Right lobe of liver (tissue), 6 donors: ENCODE measurements around the gene INAFM2. TPM values are rescaled to one million over a fixed set of nuclear protein-coding genes. Genes with fewer than 3 reads are reported as not detected.

Experiments
- ATAC-seq, 4 donors: fragments of 200-7000 bp; cut with Tn5 transposase; one replicate each; pipeline ENCODE4 v1.9.1; 2020; ENCODE audit warnings: mild to moderate bottlenecking in 4 of 4, moderate library complexity in 4 of 4
- DNase-seq, 3 donors: peaks; one replicate each; pipeline ENCODE4 v3.0.0-alpha.2; 2020
- H3K27ac ChIP-seq, 3 donors: fragments of 200-600 bp; one replicate each; pipeline ENCODE4 v1.8.0; 2022
- H3K27me3 ChIP-seq, 2 donors: fragments of 200-600 bp; one replicate each; pipeline ENCODE4 v1.8.0; 2022
- H3K36me3 ChIP-seq, 4 donors: fragments of 200-600 bp; sonication (generic) in 1 of 4; one replicate each; pipeline versions ENCODE4 v1.5.1 to v1.8.0; 2017 to 2022; ENCODE audit warnings: control low read depth in 1 of 4
- H3K4me1 ChIP-seq, 4 donors: fragments of 200-600 bp; sonication (generic) in 1 of 4; one replicate each; pipeline versions ENCODE4 v1.5.1 to v1.8.0; 2017 to 2022; ENCODE audit warnings: control low read depth in 1 of 4
- H3K4me3 ChIP-seq, 3 donors: fragments of 200-600 bp; one replicate each; pipeline ENCODE4 v1.8.0; 2022
- H3K9me3 ChIP-seq, 4 donors: fragments of 200-600 bp; sonication (generic) in 1 of 4; one replicate each; pipeline versions ENCODE4 v1.5.1 to v1.8.0; 2017 to 2022; ENCODE audit warnings: control low read depth in 1 of 4
- POLR2A ChIP-seq: fragments of 450-650 bp; IDR thresholded peaks from one replicate; pipeline ENCODE4 v1.6.1; 2017; ENCODE audit warnings: antibody characterized with exemption, mild to moderate bottlenecking
- WGBS: methylation state at CpG from one replicate; pipeline ENCODE4 v1.1.6; 2018; ENCODE audit warnings: low coverage, low lambda C conversion rate; ENCODE audit not compliant: insufficient coverage; ENCODE audit errors: missing lambda C conversion rate; 5-methylcytosine and 5-hydroxymethylcytosine counted together
- intact Hi-C, 2 donors: fragments of 100-400 bp; cut with DNase I; formaldehyde crosslinking; loops; one replicate each; pipeline versions ENCODE4 v1.11.2 to v1.14.1; 2022
- total RNA-seq, 6 experiments: library from RNA; depleted of rRNA in 2 of 6; stranded (reverse); fragments of >200 nt in 2 of 6; fragmentation: NEBNext Ultra II Directional in 3 of 6; extraction: Animal tissue kit (Norgen Biotek cat#: 25700) in 3 of 6; gene quantifications; one replicate each; pipeline versions ENCODE4 v1.1.0 to v1.2.4, GENCODE V29; 2016 to 2023
- TF ChIP-seq, protein P1 (sequence below), 4 donors: fragments of 200-600 bp in 3 of 4; fragments of 450-650 bp in 1 of 4; IDR thresholded peaks; one replicate each; pipeline versions ENCODE4 v1.5.1 to v1.8.0; 2016 to 2022; ENCODE audit warnings: antibody characterized with exemption in 4 of 4, mild to moderate bottlenecking in 2 of 4
- donor health status: DM: no; HTN: yes; CAD: no.
- donor health status: DM: no; HTN: no; CAD: no.
- donor health status: DM: no; HTN: no; CAD: no.
- donor health status: DM: no; HTN: yes; CAD: no.
- donor health status: DM: no; HTN: yes; CAD: no.

Gene INAFM2
- total RNA-seq, 6 experiments from 2014 or later = 4.6 to 8.7 (median 5.8) TPM

DNA sequence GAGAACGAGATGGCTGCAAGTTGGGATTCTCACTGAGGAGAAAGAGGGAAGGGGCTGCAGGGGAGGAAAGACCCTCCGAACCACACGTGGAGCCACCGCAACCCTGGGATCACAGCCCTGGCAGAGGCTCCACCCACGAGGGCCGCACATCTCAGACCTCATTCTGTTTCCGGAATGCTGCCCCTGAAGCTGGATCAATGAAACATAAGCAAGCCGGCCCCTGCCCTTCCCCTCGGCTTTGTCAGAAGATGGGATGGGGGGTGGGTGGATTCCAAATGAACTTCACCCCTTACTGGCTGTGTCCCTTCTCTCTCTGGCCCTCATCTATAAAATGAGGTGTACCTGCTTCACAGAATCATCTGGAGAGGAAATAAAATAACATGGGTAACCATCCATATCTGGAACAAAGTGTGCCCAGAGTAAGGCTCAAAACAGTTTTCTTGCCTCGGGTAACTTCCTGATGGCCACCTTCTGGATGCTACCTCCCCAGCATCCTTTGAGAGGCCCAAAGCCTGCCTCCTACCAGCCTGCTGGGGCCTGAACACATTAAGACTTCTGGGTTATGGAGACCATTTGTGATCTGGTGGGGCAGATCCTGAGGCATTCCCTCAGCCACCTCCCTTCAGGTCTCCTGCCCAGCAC is 21.9 kb downstream of the INAFM2 start:
- TF ChIP-seq, protein P1, sequence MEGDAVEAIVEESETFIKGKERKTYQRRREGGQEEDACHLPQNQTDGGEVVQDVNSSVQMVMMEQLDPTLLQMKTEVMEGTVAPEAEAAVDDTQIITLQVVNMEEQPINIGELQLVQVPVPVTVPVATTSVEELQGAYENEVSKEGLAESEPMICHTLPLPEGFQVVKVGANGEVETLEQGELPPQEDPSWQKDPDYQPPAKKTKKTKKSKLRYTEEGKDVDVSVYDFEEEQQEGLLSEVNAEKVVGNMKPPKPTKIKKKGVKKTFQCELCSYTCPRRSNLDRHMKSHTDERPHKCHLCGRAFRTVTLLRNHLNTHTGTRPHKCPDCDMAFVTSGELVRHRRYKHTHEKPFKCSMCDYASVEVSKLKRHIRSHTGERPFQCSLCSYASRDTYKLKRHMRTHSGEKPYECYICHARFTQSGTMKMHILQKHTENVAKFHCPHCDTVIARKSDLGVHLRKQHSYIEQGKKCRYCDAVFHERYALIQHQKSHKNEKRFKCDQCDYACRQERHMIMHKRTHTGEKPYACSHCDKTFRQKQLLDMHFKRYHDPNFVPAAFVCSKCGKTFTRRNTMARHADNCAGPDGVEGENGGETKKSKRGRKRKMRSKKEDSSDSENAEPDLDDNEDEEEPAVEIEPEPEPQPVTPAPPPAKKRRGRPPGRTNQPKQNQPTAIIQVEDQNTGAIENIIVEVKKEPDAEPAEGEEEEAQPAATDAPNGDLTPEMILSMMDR (IDR thresholded peaks at IDR 0.05) = no peak
- no peak for TF ChIP-seq POLR2A
- intact Hi-C loops = loop anchor here in 1 of 2 donors (10.0 kb wide), 1 partner anchor 79 kb away; no protein-coding TSS in a partner anchor
- Histone ChIP-seq H3K4me3 (no peak overlapping the region), H3K4me1 (peaks cover 0 to 11% (median 4%) of the 10 kb centered on the region in 4 donors), H3K9me3 (no peaks in the 10 kb centered on the region), H3K27me3 (no peaks in the 10 kb centered on the region), H3K36me3 (no peaks in the 10 kb centered on the region), H3K27ac (no peak overlapping the region)
- ATAC-seq = no peak
- 40% methylated on average over 2 of the region's 10 CpGs for WGBS
- no peak for DNase-seq

DNA sequence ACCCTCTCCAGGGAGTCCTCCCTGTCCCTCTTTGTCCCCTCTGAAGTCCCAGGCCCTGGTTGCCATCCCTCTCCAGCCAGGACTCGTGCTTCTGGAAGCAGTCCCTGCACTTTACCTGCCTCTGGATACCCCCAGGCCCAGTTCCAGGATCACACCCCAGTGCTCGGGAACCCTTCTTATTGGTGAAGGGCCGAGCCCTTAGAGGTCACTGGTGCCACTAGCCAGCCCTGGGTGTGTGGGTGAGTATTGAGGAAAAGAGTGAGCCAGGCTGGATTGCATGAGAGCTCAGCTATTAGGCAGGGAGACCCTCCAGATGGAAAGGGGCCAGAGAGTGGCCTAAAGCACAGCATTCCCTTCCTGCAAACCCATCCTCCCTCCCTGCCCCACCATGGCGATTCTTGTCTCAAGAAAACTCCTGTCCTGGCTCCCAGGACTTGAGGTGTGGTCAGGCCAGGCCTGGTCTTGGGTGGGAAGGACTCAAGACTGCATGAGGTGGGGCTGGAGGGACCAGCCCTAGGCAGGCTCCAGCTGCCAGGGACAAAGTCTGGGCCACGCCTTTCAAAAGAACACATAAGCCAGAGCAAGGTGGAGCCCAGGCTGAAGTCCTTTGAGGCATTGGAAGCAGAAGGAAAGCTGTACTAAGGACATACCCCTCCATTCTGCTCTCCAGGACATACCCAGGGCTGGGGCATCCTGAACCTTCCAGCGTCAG is 22.5 kb downstream of the INAFM2 start:
- Histone ChIP-seq H3K27ac (no peak overlapping the region), H3K9me3 (no peaks in the 10 kb centered on the region), H3K4me3 (no peak overlapping the region), H3K27me3 (no peaks in the 10 kb centered on the region), H3K4me1 (peaks cover 0 to 5% (median 1%) of the 10 kb centered on the region in 4 donors), H3K36me3 (no peaks in the 10 kb centered on the region)
- no peak for ATAC-seq
- intact Hi-C loops = loop anchor here in 1 of 2 donors (10.0 kb wide), 1 partner anchor 79 kb away; no protein-coding TSS in a partner anchor
- no peak for DNase-seq
- TF ChIP-seq, protein P1 (IDR thresholded peaks at IDR 0.05) = no peak
- TF ChIP-seq POLR2A = no peak
- WGBS = 77% methylated on average over 4 of the region's 6 CpGs

DNA sequence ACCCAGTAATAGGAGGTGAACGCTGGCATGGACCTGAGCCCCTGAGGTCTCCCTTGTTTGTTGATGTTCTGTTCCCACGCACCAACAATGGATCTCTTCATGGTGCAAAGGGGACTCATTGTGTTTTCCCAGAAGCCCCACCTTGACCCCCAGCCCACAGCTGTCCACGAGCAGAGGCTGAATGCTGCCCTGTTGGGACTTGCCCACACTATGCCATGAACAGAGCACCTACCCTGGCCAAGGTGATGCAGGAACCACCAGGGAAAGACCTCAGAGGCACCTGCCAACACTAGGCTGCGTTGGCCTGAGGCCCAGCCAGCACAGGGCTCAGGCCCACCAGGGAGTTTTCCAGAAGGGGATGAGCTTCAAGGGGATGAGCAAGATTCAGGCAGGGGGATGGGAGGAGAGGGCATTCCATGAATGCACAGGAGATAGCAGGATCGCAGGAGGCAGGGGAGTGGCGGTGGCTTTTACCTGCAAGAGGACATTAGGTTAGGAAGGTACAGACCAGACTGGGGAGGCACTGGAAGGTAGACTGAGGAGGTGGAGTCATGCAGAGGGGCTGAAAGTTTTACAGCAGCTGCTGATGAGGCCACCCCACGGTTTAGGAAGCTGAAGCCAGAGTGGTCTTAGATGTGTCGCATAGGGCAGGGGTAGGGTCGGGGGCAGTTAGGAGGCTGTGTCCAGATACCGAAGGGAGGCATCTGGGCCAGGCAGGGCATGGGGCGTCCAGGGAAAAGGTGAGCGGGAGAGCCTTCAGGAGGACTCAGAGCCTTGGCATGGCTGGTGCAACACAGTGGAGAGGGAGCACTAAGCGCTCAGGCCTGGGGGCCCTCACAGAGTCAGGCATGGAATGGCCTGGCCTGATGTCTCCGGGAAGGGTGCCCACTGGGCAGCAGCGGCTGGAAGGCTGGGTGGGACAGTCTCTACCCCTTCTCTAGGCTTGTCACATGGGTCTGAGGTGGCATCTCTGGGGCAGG is 23.4 kb downstream of the INAFM2 start:
- no peak overlapping the region for H3K4me3 ChIP-seq
- H3K27ac ChIP-seq = no peak overlapping the region
- H3K27me3 ChIP-seq = no peaks in the 10 kb centered on the region
- no peaks in the 10 kb centered on the region for H3K36me3 ChIP-seq
- intact Hi-C loops = loop anchor here in 1 of 2 donors (10.0 kb wide), 1 partner anchor 78 kb away; no protein-coding TSS in a partner anchor
- no peak for TF ChIP-seq POLR2A
- TF ChIP-seq, protein P1 (IDR thresholded peaks at IDR 0.05) = no peak
- DNase-seq (no peak), ATAC-seq (no peak)
- H3K9me3 ChIP-seq = no peaks in the 10 kb centered on the region
- no peaks in the 10 kb centered on the region for H3K4me1 ChIP-seq
- whole genome bisulfite sequencing = 87% methylated on average over 5 of the region's 15 CpGs
